ENCODE measurements around the gene ABCC9.
"Not testable (repeated sequence)": the region's sequence is repeated elsewhere in the genome, so short reads cannot be mapped to it uniquely, and the experiment has no call there.

ABCC9 gene

DNA sequence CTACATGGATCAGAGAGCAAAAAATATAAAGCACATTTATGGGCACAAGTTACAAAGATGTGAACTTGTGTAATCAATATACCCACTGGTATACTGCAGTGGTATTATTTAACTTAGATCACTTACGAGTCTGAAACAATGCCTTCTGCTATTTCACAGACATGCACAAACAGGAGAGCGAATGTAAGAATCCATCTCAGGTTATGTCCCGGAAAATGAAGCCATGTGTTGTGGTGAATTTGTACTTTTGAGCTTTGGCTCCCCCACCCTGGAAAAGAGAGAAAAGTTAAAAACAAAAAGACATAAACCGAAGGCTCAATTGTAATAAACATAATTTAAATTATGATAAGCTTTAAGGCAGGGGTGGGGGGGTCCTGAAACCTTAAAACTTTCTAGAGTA lies 7.6 kb downstream of the ABCC9 start:
- no peak for DNase-seq (ENCODE audit: low spot score)

DNA sequence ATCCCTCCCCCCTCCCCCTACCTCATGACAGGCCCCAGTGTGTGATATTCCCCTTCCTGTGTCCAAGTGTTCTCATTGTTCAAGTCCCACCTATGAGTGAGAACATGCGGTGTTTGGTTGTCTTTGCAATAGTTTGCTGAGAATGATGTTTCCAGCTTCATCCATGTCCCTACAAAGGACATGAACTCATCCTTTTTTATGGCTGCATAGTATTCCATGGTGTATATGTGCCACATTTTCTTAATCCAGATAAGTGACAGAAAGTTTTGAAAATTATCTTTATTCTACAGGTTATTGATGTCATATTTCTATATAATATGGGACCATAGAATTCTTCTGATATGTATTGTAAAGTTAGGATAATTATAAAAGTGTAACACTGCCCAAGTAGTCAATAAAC lies 11.3 kb downstream of the ABCC9 start:
- not testable (repeated sequence) for DNase-seq (ENCODE audit: low spot score)

DNA sequence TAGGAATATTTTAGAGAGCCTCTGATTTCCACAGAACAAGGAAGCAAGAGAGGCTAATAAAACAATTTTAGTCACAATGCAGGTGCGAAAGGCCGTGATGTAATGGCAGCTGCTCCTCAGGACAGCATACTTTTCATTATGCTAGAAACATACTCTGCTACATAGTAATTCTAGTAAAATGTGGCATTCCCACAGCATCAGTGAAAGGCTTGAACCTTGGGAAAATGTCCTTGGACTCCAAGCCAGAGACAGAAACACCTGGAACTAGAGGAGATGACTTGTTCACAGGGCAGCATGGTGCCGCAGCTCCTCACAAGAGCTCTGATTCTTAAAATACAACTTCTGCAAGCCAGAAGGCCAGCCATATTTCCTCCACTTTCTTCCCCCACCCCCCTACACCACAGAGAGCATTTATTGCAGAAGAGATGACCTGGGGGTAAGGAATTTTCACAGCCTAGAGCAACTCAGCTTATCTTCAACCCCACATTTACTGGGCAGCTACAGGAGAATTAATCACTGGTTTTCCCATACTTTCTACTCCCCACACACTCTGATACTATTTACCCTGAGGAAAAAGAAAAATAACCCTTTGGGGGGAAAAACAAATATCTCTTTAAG lies 15.8 kb downstream of the ABCC9 start:
- no peak for DNase-seq (ENCODE audit: low spot score)

DNA sequence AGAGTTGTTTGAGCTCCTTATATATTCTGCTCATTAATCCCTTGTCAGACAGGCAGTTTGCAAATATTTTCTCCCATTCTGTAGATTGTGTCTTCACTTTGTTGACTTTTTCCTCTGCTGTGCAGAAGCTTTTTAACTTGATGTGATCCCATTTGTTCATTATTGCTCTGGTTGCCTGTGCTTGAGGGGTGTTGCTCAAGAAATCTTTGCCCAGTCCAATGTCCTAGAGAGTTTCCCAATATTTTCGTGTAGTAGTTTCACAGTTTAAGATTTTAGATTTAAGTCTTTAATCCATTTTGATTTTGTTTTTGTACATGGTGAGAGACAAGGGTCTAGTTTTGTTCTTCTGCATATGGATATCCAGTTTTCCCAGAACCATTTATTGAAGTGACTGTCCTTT lies 19.8 kb downstream of the ABCC9 start:
- no peak for DNase-seq (ENCODE audit: low spot score)

DNA sequence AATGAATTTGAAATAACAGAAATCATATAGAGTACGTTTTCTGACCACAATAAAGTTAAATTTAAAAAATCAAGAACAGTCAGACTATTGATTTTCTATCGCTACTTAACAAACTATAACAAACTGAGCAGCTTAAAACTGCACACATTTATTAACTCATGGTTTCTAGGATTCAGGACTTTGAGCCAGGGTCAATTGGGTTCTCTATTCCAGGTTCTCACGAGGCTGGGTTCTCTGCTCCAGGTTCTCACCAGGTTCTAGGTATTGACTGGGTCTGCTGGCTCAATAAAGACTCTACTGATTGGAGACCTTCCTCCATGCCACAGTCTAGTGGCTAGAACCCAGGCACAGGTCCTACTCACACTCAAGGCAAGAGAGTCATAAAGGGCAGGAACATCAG lies 22.8 kb downstream of the ABCC9 start:
- no peak for DNase-seq (ENCODE audit: low spot score)

DNA sequence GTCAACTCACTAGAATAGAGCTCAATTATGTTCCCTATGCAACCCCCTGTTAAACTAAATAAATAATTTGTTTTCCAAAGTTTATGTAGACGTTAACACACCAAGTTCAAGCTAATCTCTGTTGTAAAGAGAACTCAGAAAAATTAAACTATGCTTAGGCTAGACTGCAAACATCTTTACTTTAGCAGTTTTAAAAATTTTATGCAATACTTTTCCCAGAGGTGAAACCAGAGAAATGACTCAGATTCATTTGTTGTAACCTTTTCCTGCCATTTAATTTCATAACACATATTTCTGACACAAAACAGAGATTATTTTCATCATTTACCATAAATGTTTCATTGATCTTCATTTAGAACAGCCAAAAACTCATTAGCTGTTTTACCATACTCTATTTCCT lies 27.4 kb downstream of the ABCC9 start:
- DNase-seq (ENCODE audit: low spot score): no peak

DNA sequence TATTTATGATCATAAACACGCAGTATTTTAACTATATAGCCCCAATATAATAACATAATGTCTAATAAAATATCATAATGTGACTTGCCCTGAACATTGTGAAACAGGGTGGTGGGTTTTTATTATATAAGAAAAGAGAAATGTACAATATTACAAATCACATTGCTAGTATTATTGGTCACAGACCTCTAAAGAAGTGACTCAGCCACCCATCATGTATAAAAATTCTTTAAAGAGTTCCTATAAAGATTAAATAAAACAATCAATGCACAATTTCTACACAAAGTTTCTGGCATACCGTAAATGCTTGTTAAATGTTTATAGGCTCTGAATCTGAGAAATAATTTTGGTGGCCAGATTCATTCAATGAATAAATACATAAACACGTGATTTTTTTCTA lies 28.9 kb downstream of the ABCC9 start:
- no peak for DNase-seq (ENCODE audit: low spot score)

DNA sequence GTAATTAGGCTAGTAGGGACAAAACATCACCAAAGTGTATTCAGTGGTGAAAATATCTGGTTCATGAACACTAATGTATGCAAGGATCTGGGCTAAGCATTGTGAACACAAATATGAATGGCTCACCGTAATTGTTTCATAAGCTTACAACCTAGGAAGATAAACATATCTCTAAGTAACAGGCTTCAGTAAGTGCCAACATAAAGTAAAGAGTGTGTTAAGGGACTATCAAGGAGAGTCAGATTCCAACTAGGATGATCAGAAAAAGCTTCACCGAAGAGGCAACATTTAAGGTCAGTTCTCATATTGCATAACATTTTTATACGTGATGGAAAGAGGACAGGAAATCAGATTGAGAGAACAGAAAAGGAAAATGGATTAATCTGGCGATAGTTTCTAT lies 29.4 kb downstream of the ABCC9 start:
- DNase-seq (ENCODE audit: low spot score): no peak

DNA sequence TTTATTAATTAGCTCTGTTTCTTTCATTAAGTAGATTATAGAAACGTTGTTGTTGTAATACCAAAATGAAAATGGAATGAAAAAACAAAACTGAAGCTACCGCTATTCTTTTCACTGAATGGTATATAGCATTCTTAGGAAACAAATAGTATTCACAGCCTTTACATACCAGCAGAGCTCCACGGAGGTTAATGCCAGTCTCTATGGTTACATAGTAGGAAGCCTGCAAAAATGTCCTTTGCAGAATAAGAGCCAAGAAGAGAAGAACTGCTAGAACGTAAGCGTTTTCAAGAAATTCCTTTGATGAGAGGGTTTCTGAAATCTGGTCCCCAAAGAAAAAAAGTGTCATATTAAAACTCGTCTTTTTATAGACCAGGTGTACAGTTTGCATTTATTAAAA lies 30.6 kb downstream of the ABCC9 start:
- DNase-seq (ENCODE audit: low spot score): no peak

DNA sequence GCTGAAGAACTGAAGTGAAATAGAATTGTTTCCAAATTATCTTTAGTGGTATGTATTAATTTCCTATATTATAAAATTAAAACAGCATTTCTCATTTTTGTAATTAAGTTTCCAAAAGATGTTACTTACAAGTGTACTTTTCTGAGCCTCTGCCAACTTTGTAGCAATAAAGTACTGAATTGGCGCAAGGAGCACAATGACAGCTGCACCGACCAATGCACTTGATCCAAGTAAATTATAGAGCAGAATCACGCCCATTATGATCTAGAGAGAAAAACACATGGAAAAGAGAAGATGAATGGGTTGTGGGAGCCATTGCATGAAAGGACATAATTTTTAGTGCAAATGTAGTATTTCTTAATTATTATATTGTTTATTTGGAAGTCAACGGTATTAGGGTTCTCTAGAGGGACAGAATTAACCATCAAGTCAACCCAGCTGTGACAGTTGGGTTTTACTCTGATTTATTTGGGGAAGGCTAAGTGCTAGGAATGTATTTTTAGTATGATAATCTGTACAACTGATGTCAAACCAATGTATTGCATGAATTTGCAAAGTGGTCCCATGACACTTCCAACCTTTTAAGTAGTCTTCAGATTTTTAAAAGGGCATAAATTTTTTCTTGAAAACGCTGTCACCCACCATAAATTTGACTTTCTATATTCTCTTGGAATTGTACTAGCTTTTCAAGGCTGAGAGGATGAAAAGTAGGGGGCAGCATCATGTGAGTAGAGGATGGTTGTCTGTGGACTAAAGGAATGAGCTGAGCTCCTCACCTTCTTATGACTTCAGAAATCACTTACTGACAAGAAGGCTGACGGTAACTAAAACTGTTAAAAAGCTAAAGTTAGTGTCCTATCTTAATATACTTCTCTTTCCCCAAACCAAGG lies 33.0 kb downstream of the ABCC9 start:
- no peak for DNase-seq (ENCODE audit: low spot score)

DNA sequence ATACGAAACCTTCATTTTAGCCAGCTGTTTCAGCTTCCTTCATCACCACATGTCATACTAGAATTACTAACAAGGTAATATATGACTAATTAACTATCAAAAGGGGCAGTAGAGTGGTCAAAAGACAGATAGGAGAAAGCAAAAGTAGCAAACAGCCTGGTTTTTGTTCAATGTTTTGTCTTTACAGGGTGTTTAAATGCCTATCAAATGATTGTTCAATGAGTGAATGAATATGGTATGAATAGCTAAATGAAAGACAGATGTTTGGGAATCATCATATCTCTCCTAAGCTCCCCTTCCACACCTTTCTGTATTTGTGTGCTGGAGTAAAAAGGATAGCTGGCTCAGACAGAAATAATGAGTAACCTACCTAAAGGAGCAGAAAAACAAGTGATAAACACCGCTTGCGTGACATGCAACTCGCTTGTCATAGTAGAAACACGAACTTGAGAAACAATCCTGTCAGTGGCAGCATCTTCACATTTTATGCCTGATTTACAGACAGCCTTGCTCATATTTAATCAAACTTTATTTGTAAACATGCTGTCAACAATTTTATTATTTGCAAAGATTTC lies 34.2 kb downstream of the ABCC9 start:
- no peak for DNase-seq (ENCODE audit: low spot score)

DNA sequence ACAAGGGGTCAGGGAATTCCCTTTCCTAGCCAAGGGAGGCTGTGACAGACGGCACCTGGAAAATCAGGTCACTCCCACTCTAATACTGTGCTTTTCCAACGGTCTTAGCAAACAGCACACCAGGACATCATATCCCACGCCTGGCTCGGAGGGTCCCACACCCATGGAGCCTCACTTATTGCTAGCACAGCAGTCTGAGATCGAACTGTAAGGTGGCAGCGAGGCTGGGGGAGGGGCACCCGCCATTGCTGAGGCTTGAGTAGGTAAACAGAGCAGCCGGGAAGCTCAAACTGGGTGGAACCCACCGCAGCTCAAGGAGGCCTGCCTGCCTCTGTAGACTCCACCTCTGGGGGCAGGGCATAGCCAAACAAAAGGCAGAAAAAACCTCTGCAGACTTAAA lies 41.7 kb downstream of the ABCC9 start:
- DNase-seq (ENCODE audit: low spot score): not testable (repeated sequence)

DNA sequence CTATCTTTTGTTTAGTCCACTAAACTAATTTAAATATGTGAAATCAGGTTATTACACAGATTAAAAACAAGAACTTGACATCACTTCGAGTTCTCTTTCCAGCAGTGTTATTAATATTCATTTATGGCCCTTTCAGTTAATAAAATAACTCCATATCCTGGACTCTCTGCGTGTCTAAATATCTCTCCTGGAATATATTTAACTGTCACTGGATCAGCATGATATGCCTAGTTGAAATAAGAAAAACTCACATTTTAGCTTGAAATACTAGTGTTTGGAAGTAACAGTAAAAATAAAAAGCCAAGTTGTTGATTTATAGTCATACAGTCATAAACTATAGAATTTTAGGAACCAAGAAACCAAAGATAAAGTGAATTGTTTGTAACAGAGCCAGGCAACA lies 45.6 kb downstream of the ABCC9 start:
- DNase-seq (ENCODE audit: low spot score): no peak

DNA sequence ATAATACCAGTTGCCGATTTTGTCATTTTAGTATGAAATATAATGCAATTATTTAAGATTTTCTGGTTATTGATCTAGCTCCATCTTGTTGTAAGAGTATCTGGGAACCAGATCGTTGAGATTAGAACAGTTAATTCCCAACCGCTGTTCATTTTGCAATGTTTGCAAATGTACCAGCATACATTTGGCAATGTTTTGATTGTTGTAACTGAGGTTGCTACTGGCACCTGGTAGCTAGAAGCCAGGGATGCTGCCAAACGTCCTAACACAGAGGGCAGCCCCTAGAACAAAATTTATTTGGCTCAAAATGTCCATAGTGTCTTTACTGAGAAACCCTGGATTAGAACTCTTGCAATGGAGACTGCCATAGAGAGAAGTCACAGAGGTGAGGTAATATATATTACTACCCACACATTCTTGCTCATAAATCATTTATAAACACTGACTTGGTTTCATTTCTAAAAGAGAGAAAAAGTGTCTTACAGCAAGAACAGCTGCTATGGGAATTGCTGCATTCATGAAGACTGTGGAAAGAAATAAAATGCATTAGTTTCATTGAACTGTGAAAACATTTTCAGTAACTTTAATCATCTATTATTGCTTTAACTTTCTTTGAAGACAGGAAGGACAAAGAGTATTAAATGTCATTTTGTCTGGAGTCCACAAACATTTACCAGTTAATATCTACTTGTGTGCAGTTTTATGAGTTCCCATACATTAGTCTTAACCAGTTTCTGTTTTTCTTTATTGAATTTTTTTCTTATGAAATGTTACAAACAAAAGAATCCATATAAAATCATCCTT lies 46.2 kb downstream of the ABCC9 start:
- DNase-seq (ENCODE audit: low spot score): no peak

DNA sequence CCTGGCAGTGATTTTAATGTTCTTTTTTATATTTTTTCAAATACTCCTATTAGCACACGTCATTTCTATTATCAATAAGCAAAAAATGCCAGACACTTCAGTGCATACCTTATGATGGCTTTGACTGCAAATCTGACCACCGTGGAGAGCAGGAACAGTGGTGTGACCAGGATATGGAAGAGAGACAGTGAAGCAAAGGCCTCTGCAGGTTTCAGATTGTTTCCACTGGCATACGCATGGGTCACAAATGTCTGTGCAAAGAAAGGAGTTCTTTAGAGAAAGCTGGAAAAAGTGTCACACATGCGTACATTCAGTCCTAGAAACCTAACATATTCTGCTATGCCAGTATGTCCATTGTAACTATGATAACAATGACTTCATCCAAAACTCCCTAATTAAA lies 47.3 kb downstream of the ABCC9 start:
- DNase-seq (ENCODE audit: low spot score): no peak

DNA sequence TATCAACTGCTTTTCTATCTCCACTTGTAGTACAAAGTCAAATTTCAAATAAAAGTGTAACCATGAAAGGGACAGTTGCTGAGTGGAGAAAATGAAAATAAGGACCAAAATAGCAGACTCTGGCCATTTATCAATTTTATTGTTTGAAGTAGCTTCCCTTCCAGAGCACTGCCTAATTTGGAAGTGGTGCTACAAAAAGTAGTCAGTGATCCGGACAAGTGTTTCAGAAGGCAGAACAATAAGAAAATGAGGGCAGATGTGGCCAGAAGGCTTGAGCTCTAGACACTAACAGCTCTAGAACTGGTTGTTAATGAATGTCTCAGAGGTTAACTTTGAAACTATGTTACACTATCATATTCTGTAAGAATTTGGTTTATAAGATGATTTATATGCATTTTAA lies 48.9 kb downstream of the ABCC9 start:
- DNase-seq (ENCODE audit: low spot score): no peak

DNA sequence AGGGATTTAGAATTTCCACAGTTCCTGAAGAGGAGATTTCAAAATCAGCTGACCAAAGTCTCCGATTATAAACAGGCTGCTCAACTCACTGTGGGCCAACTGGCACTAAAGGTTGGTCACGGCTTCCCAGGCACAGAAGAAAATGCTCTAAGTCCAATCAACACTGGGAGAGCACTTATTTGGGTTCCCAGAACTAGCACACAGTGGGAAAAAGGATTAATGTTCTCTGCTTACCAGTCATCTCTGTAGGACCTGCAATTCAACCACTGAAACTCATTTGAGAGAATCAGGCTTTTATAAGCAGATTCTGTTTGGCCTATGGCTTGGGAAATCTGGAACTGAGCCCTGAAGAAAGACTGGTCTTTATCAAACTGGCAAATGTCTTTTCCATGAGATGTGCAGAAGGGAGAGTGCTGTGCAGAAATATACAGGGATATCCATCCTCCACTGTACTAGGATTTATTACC lies 49.4 kb downstream of the ABCC9 start:
- no peak for DNase-seq (ENCODE audit: low spot score)

DNA sequence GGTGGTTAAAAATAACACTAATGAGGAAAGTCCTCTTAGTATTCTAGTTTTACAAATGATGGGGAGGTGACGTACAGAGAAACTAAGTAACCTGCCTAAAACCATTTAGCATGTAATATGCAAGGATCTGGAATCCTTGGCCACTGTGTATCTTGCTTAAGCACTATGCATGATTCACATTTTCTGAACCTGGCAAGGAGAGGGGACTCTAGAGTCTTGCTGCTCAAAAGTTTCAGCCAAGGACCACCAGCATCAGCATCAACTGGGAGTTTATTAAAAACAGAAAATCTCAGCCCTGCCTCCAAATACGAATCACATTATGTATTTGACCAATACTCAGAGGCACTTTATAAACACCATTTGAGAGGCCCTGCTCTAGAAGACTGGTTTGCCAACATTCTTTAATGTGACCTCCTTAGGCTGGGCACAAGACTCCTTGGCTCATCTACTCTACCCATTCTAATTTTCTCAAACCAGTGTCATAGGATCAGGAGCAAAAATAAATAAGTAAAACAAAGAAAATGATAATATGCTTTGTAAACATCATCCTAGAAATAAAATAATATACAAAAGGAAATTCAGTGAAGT lies 52.9 kb downstream of the ABCC9 start:
- no peak for DNase-seq (ENCODE audit: low spot score)

DNA sequence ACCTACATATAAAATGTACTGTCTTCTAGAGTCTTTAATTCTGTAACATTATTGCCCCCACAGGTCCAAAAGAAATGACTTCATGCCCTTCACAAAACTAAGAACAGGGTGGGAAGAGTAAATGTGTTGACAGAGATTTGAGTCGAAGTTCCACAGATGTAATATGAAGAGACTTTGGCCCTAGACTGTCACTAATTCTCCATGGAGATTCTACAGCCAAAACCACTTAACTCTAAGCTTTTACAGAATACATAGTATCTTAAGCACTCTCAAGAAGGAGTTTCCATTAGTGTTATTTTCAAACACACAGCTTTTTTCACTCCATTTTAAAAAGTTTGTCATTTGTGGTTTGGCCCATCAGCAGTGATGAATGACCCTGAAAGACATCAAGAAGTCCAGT lies 56.3 kb downstream of the ABCC9 start:
- no peak for DNase-seq (ENCODE audit: low spot score)

DNA sequence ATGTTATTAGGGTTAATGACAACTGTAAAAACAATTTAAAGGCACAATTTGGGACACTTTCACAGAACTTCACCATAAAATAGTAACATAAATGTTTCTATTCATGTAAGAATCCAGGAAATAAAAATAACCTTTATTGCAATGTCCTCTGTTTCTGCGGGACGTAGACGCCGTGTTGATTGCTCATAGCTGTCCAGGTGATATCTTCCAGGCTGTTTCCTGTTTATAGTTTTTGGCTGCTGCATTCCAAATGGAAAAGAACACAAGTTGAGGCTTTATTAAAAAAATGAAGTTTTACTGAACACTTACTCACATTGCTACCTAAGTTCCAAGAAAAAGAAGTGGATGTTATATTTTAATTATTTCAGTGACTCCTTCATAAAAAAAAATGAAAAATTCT lies 58.6 kb downstream of the ABCC9 start:
- DNase-seq (ENCODE audit: low spot score): no peak

DNA sequence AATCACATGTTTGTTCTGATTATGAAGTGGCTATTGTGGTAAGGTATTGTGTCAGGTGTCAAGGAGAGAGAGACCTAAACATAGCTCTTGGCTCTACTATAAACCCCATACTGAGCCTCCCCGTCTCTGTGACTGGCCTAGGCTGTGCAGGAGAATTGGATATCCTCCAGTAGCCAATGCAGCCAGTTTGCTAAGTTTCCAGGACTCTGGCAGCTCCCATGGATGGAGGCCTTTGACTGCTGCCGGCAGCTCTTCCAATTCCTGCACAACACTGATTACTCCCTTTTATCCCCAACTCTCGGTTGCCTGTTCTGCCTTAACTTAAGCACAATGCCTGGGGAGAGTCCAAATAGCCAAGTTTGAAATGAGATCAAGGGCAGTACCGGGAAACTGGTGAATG lies 59.3 kb downstream of the ABCC9 start:
- DNase-seq (ENCODE audit: low spot score): no peak

DNA sequence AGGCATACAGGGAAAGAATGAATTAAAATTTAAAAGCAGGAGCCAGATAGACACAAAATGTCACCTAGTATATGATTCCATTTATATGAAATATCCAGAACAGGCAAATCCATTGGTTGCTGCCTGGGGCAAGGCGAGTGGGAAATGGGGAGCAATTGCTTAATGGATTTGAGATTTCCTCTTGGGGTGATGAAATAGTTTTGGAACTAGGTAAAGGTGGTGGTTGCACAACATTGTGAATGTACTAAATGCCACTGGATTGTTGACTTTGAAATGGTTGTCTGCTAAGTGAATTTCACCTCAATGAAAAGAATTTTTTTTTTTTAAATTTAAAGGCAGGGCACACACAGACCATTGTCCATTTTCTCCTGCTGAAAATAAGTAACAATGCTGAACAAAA lies 61.9 kb downstream of the ABCC9 start:
- no peak for DNase-seq (ENCODE audit: low spot score)

All from ecto neural progenitor cell (in vitro differentiated cells).